GM12892 (cell line): ENCODE data around the gene P2RX2.

Source experiments
- DNase-seq: peaks from one replicate; pipeline ENCODE4 v3.0.0; 2011; ENCODE audit not compliant: insufficient read length
- FAIRE-seq: peaks from 2 replicates; lab custom pipeline; 2011; peaks lifted over from hg19 to GRCh38; lab: Jason Lieb, UNC
- POLR2A ChIP-seq: IDR thresholded peaks from 2 replicates; pipeline ENCODE4 v1.6.1; 2011; ENCODE audit warnings: low read depth, low read length, control low read depth
- POLR2AphosphoS5 ChIP-seq: IDR thresholded peaks from 2 replicates; pipeline ENCODE4 v1.6.1; 2011; ENCODE audit warnings: low read depth, low read length, control low read depth
- TAF1 ChIP-seq: IDR thresholded peaks from 2 replicates; pipeline ENCODE4 v1.6.1; 2011; ENCODE audit warnings: low read depth, mild to moderate bottlenecking, control low read depth, low read length, borderline replicate concordance

Gene P2RX2

GRCh38 chr12:132668191-132669088 lies 49.9 kb downstream of the P2RX2 start:
- TF ChIP-seq TAF1: no peak
- no peak for TF ChIP-seq POLR2AphosphoS5
- no peak for TF ChIP-seq POLR2A
- DNase-seq (no peak), FAIRE-seq (no peak)

GRCh38 chr12:132669166-132669879 lies 50.7 kb downstream of the P2RX2 start:
- FAIRE-seq (no peak), DNase-seq (no peak)
- no peak for TF ChIP-seq POLR2AphosphoS5
- TF ChIP-seq POLR2A: no peak
- TF ChIP-seq TAF1: no peak
